ENCODE data around the gene PLEKHB2. TPM values are rescaled to one million over a fixed set of nuclear protein-coding genes. Genes with fewer than 3 reads are reported as not detected.

The PLEKHB2 gene
- total RNA-seq, 1 experiment from 2014 or later, result 94.8 TPM

- H3K4me2 ChIP-seq (ENCODE audit: low read length), result no peak overlapping the region
- peaks cover 31% of the 10 kb centered on the region for H3K79me2 ChIP-seq (ENCODE audit: insufficient read depth, low read length)
- H3K9ac ChIP-seq (ENCODE audit: low read length), result no peak overlapping the region
- H3K4me3 ChIP-seq (replicated peaks in 1 of 2; ENCODE audit: low read depth in 1 of 2, low read length in 2 of 2), result no peak overlapping the region
- ChIA-PET CTCF (no interaction called here), RAD21 (ENCODE audit: low non-redundant PET in 1 of 2, low total read pairs in 2 of 2, uncharacterized antibody in 2 of 2, unreplicated experiment in 2 of 2) (no interaction called here), POLR2A (no interaction called here)
- intact Hi-C loops (cut with micrococcal nuclease), result no loop called here
- H3K36me3 ChIP-seq (ENCODE audit: control insufficient read depth in 1 of 2, insufficient read depth in 2 of 2, low read length in 2 of 2), result peaks cover 36 to 52% of the 10 kb centered on the region in 2 experiments
- no peak overlapping the region for H3K27ac ChIP-seq (ENCODE audit: low read depth, low read length)
- H2AFZ ChIP-seq (ENCODE audit: low read depth, low read length, poor library complexity, severe bottlenecking), result no peak overlapping the region
- no peaks in the 10 kb centered on the region for H3K27me3 ChIP-seq (ENCODE audit: insufficient read depth, low read length)
- ATAC-seq, result no peak
- DNase-seq (ENCODE audit: low read depth, low spot score), result no peak
- peaks cover 0 to 23% of the 10 kb centered on the region in 2 experiments; a peak in 2 of 4 replicates for H3K4me1 ChIP-seq (ENCODE audit: control insufficient read depth in 1 of 2, insufficient read depth in 2 of 2, low read length in 2 of 2)
- TF ChIP-seq POLR2A (IDR thresholded peaks at IDR 0.05; ENCODE audit: borderline replicate concordance, extremely low read depth, insufficient read depth, insufficient read length) (no peak), YY1 (IDR thresholded peaks at IDR 0.05; ENCODE audit: extremely low read depth, insufficient replicate concordance, low read depth, low read length) (no peak), ZFX (IDR thresholded peaks at IDR 0.05) (no peak), EZH2 (IDR thresholded peaks at IDR 0.05) (no peak), POLR2AphosphoS5 (IDR thresholded peaks at IDR 0.05; ENCODE audit: low read depth, low read length) (no peak), SIN3A (IDR thresholded peaks at IDR 0.05; ENCODE audit: low read depth) (no peak), CBX3 (IDR thresholded peaks at IDR 0.05; ENCODE audit: low read depth) (no peak), CTCF (IDR thresholded peaks at IDR 0.05 in 2 of 3, conservative IDR thresholded peaks at IDR 0.05 in 1 of 3; ENCODE audit: borderline replicate concordance in 1 of 3, insufficient read depth in 1 of 3, low read depth in 2 of 3, low read length in 2 of 3) (no peak), EZH2phosphoT487 (IDR thresholded peaks at IDR 0.05; ENCODE audit: borderline replicate concordance) (no peak), CEBPB (IDR thresholded peaks at IDR 0.05; ENCODE audit: low read depth) (no peak), SP1 (IDR thresholded peaks at IDR 0.05; ENCODE audit: low read depth) (no peak), JUND (IDR thresholded peaks at IDR 0.05) (no peak), MAX (IDR thresholded peaks at IDR 0.05) (no peak), ZBTB33 (IDR thresholded peaks at IDR 0.05; ENCODE audit: extremely low read depth, insufficient replicate concordance, low read length) (no peak), TCF7L2 (IDR thresholded peaks at IDR 0.05; ENCODE audit: borderline replicate concordance, extremely low read depth, insufficient read depth, insufficient read length) (no peak), EGR1 (IDR thresholded peaks at IDR 0.05; ENCODE audit: low read depth) (no peak), REST (IDR thresholded peaks at IDR 0.05; ENCODE audit: low read depth) (no peak), SRF (IDR thresholded peaks at IDR 0.05; ENCODE audit: low read depth) (no peak), ELF1 (IDR thresholded peaks at IDR 0.05; ENCODE audit: borderline replicate concordance, low read depth) (no peak)
- no peaks in the 10 kb centered on the region for H4K20me1 ChIP-seq (ENCODE audit: insufficient read depth)
- H3K9me3 ChIP-seq (ENCODE audit: control insufficient read depth in 1 of 2, insufficient read depth in 1 of 2, low read depth in 1 of 2, low read length in 2 of 2), result no peaks in the 10 kb centered on the region
- BruUV-seq (replicated peaks), result no TSS peak
- H3K9me2 ChIP-seq (ENCODE audit: insufficient read depth), result no peaks in the 10 kb centered on the region
These were observed 21.3 kb downstream of the PLEKHB2 start for GRCh38 chr2:131126436-131126835.
